Fibroblast of skin of back (primary cell): ENCODE data around the gene OR56A5. TPM values are rescaled to one million over a fixed set of nuclear protein-coding genes. Genes with fewer than 3 reads are reported as not detected.
"Not testable (repeated sequence)": the region's sequence is repeated elsewhere in the genome, so short reads cannot be mapped to it uniquely, and the experiment has no call there.

ENCODE experiments used
- DNase-seq: peaks from one replicate; pipeline ENCODE4 v3.0.0-alpha.2; 2013
- polyA plus RNA-seq, 2 experiments: library from polyadenylated mRNA; unstranded; fragments of 120-200 nt; gene quantifications; one replicate each; pipeline ENCODE4 v1.2.1, GENCODE V29; 2013; ENCODE audit not compliant: insufficient read length in 2 of 2

OR56A5 gene, protein sequence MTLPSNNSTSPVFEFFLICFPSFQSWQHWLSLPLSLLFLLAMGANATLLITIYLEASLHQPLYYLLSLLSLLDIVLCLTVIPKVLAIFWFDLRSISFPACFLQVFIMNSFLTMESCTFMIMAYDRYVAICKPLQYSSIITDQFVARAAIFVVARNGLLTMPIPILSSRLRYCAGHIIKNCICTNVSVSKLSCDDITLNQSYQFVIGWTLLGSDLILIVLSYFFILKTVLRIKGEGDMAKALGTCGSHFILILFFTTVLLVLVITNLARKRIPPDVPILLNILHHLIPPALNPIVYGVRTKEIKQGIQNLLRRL
- polyA plus RNA-seq (2013, experiment 1 of 2; ENCODE audit: insufficient read length): not detected
- not detected for polyA plus RNA-seq (2013, experiment 2 of 2; ENCODE audit: insufficient read length)

DNA sequence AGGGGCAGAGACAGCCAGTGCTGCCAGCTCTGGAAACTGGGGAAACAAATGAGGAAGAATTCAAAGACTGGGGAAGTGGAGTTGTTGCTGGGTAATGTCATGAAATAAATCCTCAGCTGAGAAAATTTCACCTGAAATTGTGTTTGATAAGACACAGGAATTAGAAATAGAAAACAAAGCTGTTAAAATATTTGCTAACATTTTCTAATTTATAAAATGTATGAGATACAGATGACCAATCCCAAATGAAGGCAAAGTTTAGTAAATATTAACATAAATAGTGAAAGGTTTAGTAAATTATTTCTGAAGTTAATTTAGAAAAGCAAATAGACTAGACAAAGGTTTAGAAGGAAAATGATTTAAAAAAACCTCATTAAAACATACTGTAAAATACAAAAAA, at the start of gene OR56A5:
Gene OR56A5, minus strand, starts transcription at position 101 of the 400 bp plus-strand sequence. Its CDS starts 0 bp downstream, at position 101.
- DNase-seq: no peak

DNA sequence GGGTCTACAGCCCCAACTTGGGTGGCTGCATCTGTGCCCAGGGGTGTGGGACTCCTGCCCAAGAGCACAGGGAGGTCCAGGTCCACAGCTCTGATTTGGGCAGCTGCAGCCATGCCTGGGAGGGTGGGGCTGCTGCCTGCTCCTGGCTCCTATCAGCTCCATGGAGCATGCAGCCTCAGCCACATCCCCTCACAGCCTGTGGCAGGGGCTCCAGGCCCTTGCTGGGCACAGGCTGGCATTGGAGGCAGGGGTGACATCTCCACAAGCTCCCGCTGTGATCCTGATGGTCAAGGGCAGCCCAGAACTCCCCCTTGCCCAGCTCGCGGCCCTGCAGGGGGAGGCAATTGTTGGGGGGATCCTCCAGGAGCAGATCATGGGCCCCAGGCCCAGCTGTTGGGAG, 44.7 kb upstream of the OR56A5 start:
- DNase-seq: no peak

DNA sequence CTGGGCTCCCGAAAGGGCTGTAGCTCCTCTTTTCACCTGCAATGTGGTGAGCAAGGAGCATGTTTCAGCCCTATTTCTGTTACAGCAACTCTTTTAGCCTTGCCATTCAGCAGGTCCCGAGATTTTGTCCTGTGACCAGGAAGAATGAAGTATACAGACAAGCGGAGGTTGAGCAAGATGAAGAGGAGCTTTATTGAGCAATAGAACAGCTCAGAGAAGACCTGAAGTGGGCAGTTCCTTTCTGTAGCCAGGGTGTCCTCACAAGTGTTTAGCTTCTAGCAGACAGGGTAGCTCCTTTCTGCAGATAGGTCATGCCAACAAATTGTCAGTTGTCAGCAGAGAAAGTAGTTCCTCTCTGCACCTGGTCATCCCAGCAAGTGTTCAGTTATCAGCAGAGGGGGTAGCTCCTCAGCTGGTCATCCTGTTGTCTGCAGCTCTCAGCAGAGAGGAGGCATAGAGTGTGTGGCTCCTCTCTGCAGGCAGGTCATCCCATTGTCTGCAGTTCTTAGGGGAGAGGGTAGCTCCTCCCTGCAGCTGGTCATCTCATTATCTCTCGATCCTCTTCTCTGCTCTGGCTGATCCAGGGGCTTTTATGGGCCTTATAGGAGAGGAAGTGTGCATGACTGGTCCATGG, 43.9 kb upstream of the OR56A5 start:
- DNase-seq: no peak

- DNase-seq: no peak
Measured at GRCh38 chr11:6006846-6007245, 38.6 kb upstream of the OR56A5 start, which contains the start of gene OR56A4. TSS of gene OR56A4 (minus strand) at chr11:6006946. CDS start at chr11:6002992, 3,954 bp downstream.

DNA sequence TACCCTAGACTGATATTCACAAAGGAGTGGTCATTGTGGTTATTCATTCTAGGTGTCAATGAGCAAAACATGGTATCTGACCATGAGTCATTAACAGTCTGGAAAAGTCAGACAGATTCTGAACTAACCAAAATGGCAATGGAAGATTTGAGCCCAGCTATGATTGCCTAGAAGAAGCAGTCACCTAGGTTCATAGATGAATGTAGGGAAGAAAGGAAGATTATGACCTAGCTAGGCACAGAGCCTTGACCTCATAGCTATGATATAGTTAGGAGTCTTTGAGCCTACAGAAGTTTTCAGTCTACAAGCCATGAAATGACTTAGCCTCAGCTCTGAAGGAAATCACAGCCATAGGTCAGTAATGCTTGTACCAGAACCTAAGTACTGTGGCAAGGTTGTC, 38.1 kb upstream of the OR56A5 start:
- DNase-seq: no peak

GRCh38 chr11:6002202-6002699, 34.0 kb upstream of the OR56A5 start:
- no peak for DNase-seq

GRCh38 chr11:5994791-5995190, 26.5 kb upstream of the OR56A5 start:
- no peak for DNase-seq

DNA sequence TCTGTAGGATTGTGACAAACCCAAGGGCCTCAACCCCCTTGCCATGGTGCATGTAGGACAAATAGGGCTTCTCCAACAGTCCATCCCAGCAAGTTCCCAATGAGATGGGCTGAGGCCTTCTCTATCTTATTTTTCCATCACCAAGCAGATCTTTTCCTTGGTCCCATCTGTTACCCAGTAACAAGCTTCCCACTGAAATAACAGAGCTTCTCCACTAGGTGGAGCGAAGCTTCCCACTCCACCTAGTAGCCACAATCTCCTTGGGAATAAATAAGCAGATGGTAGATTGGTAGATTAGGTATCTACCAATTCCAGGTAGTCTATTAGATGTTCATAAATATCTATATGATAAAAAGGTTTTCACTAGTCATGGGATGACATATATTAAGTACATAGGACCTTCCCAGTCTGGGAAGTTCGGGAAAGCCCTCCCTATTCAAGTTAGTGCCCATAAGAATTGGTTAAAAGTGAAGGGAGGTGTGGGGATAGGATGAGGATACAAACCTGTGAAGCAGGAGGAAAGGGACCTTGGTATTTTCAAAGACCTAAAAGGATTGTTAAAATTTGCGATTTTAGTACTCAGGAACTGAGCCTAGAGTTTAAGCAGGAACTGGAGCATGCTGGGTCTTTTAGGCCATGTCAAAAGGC, 24.4 kb upstream of the OR56A5 start:
- no peak for DNase-seq

DNA sequence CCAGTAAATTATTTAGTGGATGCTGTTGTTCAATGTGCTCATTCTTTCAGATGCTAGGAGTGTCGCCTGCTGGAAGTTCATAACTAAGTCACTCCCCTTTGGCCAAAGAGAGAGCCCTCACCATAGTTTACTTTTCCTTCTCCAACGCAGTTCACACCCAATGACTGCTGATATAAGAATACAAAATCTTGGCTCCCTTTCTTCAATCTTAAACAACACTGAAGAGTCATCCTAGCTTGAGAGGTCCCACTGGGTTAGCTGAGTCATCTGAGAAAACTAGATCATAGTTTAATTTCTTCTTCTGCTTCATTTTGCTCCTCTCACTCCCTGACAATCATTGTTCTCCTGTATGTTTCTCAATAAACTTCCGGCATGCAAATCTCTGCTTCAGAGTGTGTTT, 23.9 kb upstream of the OR56A5 start:
- no peak for DNase-seq

DNA sequence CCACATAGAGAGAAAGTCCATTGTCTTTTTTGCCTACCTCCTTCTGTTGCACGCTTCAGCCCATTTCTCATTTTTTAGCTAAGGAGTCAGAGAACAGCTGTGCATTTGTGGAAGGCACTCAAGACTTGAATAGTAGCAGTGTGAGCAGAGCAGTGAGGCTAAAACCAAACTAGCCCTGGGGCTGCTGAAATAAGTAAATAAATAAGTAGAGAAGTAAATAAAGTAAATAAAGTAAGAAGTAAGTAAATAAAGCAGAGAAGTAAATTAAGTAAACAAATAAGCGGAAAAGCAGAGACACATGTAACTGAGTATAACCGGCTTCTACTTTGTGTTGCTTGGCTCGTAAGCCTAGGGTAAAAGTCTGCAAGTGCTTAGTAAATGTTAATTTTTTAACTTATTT, 20.9 kb upstream of the OR56A5 start:
- DNase-seq: no peak

DNA sequence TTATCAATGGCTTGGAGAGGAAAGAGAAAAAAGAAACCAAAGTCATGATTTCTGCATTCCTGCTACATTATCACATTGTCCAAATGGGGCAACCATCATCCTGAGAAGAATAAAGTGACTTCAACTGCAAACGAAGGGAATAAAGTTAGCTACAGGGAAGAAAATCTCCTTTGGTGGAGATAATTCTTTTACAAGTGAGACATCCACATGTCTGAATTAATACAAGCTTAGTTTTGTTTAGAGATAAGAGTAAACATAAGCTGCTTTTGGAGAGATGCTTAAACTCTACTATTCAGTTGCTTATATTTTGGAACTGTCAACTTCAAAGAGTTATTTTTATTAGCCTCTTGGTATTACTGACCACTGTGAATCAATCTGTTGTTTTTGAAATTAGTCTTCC, 18.6 kb upstream of the OR56A5 start, which contains the start of gene OR52L1:
Gene OR52L1, minus strand, starts transcription at position 101 of the 400 bp plus-strand sequence. Its CDS starts 55 bp downstream, at position 46.
- DNase-seq: no peak

DNA sequence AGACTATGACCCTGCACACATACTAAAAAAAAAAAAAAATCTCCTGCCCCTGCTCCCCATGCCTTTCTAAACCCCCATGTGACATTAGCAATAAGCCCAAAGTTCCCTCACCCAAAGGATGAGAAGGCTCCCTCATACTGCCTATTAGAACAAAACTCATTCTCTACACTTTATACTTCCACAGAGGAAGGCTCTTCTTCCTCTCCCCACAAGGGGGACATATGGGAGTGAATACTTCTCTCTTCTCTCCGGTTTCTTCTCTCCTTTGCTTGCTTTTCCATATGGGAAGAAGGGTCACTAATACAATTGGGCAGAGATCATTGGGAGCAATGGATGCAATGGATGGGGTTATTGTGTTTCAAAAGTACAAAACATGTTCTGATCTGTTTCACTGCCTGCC, 15.1 kb upstream of the OR56A5 start:
- no peak for DNase-seq

GRCh38 chr11:5973530-5973929, 5.2 kb upstream of the OR56A5 start:
- no peak for DNase-seq

DNA sequence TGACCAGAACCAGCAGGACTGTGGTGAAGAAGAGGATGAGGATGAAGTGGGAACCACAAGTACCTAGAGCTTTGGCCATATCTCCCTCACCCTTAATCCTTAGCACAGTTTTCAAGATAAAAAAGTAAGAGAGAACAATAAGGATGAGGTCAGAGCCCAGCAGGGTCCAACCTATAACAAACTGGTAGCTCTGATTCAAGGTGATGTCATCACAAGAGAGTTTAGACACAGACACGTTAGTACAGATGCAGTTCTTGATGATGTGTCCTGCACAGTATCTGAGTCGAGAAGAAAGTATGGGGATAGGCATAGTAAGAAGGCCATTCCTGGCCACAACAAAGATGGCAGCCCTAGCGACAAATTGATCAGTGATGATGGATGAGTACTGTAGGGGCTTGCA, 586 bp downstream of the OR56A5 start:
- no peak for DNase-seq

DNA sequence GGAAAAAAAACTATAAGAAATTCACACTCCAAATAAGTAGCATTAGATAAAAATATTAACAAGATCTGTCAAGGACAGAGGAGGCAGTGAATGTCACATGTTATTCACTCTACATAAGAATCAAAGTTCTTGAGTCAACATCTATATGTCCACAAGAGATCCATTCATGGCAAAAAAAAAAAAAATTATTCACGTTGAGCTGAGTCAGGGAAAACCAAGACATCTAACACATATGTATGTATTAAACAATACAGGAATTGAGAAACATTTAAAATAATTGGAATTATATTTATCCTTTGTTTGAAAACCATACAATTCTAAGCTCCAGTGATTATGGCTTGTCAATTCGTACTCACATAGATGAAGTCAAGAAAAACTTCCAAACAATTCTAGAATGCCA, 1.3 kb downstream of the OR56A5 start:
- DNase-seq: no peak

DNA sequence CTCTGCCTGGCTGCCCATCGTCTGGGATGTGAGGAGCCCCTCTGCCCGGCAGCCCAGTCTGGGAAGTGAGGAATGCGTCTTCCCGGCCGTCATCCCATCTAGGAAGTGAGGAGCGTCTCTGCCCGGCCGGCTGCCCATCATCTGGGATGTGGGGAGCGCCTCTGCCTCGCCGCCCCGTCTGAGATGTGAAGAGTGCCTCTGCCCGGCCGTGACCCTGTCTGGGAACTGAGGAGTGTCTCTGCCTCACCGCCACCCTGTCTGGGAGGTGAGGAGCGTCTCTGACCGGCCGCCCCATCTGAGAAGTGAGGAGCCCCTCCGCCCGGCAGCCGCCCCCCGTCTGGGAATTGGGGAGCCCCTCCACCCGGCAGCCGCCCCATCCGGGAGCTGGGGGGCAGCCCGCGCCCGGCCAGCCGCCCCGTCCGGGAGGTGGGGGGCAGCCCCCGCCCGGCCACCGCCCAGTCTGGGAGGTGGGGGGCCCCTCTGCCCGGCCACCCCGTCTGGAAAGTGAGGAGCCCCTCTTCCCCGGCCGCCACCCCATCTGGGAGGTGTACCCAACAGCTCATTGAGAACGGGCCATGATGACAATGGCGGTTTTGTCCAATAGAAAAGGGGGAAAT, 7.5 kb downstream of the OR56A5 start:
- not testable (repeated sequence) for DNase-seq

- no peak for DNase-seq
Measured at GRCh38 chr11:5955586-5955985, 12.7 kb downstream of the OR56A5 start.

DNA sequence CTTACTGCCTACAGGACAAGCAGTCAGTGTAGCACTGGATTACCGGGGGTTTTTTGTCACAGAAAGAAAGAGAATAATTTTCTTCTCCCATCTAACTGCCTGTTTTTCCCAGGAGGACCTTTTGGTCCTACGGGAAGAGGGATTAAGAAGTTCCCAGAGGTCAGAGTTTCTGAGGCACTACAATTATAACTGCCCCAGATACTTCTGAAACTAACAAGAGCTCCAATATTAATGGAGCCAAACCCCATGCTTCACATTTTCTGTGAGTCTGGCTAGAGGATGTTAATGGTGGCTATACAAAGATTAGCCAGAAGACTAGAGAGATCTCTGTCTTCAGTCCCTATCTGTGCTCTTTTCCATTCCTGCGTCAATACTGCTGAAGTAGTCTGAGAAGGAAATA, 26.3 kb downstream of the OR56A5 start, which contains the start of gene OR56A3:
Gene OR56A3, plus strand, starts transcription at position 301 of the 400 bp plus-strand sequence. CDS start 5,096 bp downstream, outside the sequence.
- DNase-seq: no peak

GRCh38 chr11:5940748-5941147, 27.5 kb downstream of the OR56A5 start:
- DNase-seq: no peak

DNA sequence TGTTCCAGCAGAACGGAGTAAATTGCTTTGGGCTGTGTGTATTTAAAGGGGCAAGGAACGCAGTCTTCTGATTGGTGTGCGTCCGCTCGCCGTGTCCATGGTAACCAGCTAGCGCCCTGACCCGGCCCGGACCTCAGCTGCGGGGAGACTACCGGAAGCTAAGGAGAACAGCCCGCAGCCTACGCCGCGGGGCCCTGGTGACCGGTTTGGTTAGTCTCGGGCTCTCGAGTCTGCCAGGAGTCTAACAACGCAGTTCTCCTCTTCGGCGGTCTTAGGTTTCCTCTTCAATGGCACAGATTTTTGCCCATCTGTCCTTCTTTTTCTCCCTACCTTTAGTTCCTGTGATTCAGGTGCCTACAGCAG, 29.7 kb downstream of the OR56A5 start:
- no peak for DNase-seq

GRCh38 chr11:5937868-5938602, 30.3 kb downstream of the OR56A5 start:
- no peak for DNase-seq

DNA sequence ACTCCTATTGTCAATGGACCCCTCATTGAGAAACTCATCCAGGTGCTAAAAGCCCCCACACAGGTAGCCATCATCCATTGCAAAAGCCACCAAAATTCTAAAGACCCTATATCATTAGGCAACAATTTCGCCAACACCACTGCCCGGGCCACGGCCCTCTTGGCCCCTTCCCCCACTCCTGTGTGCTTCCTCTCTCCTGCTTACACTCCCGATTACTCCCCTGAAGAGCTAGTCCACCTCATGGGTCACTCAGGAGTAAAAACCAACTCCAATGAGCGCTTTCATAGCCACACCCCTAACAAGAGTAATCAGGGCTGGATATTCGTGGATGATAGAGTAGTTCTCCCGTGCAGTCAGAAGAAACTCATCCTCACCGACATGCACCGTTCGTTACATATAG, 35.2 kb downstream of the OR56A5 start:
- no peak for DNase-seq
